ENCODE results near the gene PPFIA1. TPM values are rescaled to one million over a fixed set of nuclear protein-coding genes. Genes with fewer than 3 reads are reported as not detected.
A peak's percentile ranks its signal among the peaks of the same experiment; 100 is the strongest.
"Not testable (repeated sequence)": the region's sequence is repeated elsewhere in the genome, so short reads cannot be mapped to it uniquely, and the experiment has no call there.

Gene PPFIA1
- total RNA-seq, 1 experiment from 2014 or later: 45.9 TPM

GRCh38 chr11:70377645-70378044 lies 107.2 kb downstream of the PPFIA1 start:
- no peak for DNase-seq (ENCODE audit: low spot score)
- in situ Hi-C loops (cut with HindIII; ENCODE audit: low sequenced_read_pairs): no loop called here

GRCh38 chr11:70378506-70379134 lies 108.1 kb downstream of the PPFIA1 start:
- in situ Hi-C loops (cut with HindIII; ENCODE audit: low sequenced_read_pairs): no loop called here
- DNase-seq (ENCODE audit: low spot score): no peak

- no peak for DNase-seq (ENCODE audit: low spot score)
- in situ Hi-C loops (cut with HindIII; ENCODE audit: low sequenced_read_pairs): no loop called here
Measured at GRCh38 chr11:70381350-70381749, 110.9 kb downstream of the PPFIA1 start.

GRCh38 chr11:70381872-70382861 lies 111.7 kb downstream of the PPFIA1 start:
- in situ Hi-C loops (cut with HindIII; ENCODE audit: low sequenced_read_pairs): no loop called here
- DNase-seq (ENCODE audit: low spot score): no peak

- DNase-seq (ENCODE audit: low spot score): no peak
- in situ Hi-C loops (cut with HindIII; ENCODE audit: low sequenced_read_pairs): no loop called here
Measured at GRCh38 chr11:70383664-70384565, 113.4 kb downstream of the PPFIA1 start.

- in situ Hi-C loops (cut with HindIII; ENCODE audit: low sequenced_read_pairs): no loop called here
- DNase-seq (ENCODE audit: low spot score): no peak
Measured at GRCh38 chr11:70384566-70385152, 114.2 kb downstream of the PPFIA1 start.

GRCh38 chr11:70387564-70387963 lies 117.1 kb downstream of the PPFIA1 start:
- in situ Hi-C loops (cut with HindIII; ENCODE audit: low sequenced_read_pairs): no loop called here
- DNase-seq (ENCODE audit: low spot score): no peak

- in situ Hi-C loops (cut with HindIII; ENCODE audit: low sequenced_read_pairs): no loop called here
- no peak for DNase-seq (ENCODE audit: low spot score)
Measured at GRCh38 chr11:70389201-70389600, 118.7 kb downstream of the PPFIA1 start.

- in situ Hi-C loops (cut with HindIII; ENCODE audit: low sequenced_read_pairs); DNase-seq (ENCODE audit: low spot score): not testable (repeated sequence)
Measured at GRCh38 chr11:70390882-70391281, 120.4 kb downstream of the PPFIA1 start.

- in situ Hi-C loops (cut with HindIII; ENCODE audit: low sequenced_read_pairs): no loop called here
- DNase-seq (ENCODE audit: low spot score): no peak
Measured at GRCh38 chr11:70394211-70394950, 123.9 kb downstream of the PPFIA1 start.

- no peak for DNase-seq (ENCODE audit: low spot score)
- in situ Hi-C loops (cut with HindIII; ENCODE audit: low sequenced_read_pairs): no loop called here
Measured at GRCh38 chr11:70397336-70397982, 127.0 kb downstream of the PPFIA1 start.

- in situ Hi-C loops (cut with HindIII; ENCODE audit: low sequenced_read_pairs): no loop called here
Measured at GRCh38 chr11:70397983-70398833, 127.7 kb downstream of the PPFIA1 start, which contains the start of gene CTTN. CTTN (plus strand) TSS chr11:70398529; CDS start chr11:70407298, 8,769 bp downstream.

GRCh38 chr11:70398834-70399680 lies 128.6 kb downstream of the PPFIA1 start:
- DNase-seq (ENCODE audit: low spot score): no peak
- in situ Hi-C loops (cut with HindIII; ENCODE audit: low sequenced_read_pairs): no loop called here

More at GRCh38 chr11:70397983-70398833, 127.7 kb downstream of the PPFIA1 start, which contains the start of gene CTTN:
- peak; percentile 74 for DNase-seq (ENCODE audit: low spot score)

GRCh38 chr11:70399681-70400112 lies 129.2 kb downstream of the PPFIA1 start:
- peak; percentile 53 for DNase-seq (ENCODE audit: low spot score)

GRCh38 chr11:70400643-70401042 lies 130.2 kb downstream of the PPFIA1 start:
- DNase-seq (ENCODE audit: low spot score): no peak
- in situ Hi-C loops (cut with HindIII; ENCODE audit: low sequenced_read_pairs): no loop called here

More at GRCh38 chr11:70399681-70400112, 129.2 kb downstream of the PPFIA1 start:
- in situ Hi-C loops (cut with HindIII; ENCODE audit: low sequenced_read_pairs): no loop called here

- in situ Hi-C loops (cut with HindIII; ENCODE audit: low sequenced_read_pairs): no loop called here
- DNase-seq (ENCODE audit: low spot score): no peak
Measured at GRCh38 chr11:70402016-70402415, 131.5 kb downstream of the PPFIA1 start.
